ENCODE data around the gene EXOC1. TPM values are rescaled to one million over a fixed set of nuclear protein-coding genes. Genes with fewer than 3 reads are reported as not detected.
"Not testable (repeated sequence)": the region's sequence is repeated elsewhere in the genome, so short reads cannot be mapped to it uniquely, and the experiment has no call there.

Gene EXOC1
- total and polyA plus RNA-seq, 12 donors, result 13.1 to 26.3 (median 21.5) TPM

- no peak for TF ChIP-seq CTCF (IDR thresholded peaks at IDR 0.05)
- WGBS, 2 donors, result 87 to 94% methylated on average over 3 of the region's 3 CpGs
- intact Hi-C loops (cut with DNase I), result no loop called here
Measured at GRCh38 chr4:55932511-55932910, 79.1 kb downstream of the EXOC1 start.

GRCh38 chr4:55933611-55934010 is 80.2 kb downstream of the EXOC1 start:
- Histone ChIP-seq H3K27me3 (no peaks in the 10 kb centered on the region), H3K4me1 (peaks cover 0 to 8% (median 0%) of the 10 kb centered on the region in 9 donors), H3K4me3 (no peak overlapping the region), H3K9me3 (peaks cover 0 to 81% (median 38%) of the 10 kb centered on the region in 11 donors), H3K36me3 (peaks cover 0 to 21% (median 16%) of the 10 kb centered on the region in 9 donors), H3K27ac (no peak overlapping the region)
- intact Hi-C loops (cut with DNase I), result no loop called here
- no peak for TF ChIP-seq CTCF (IDR thresholded peaks at IDR 0.05)
- ATAC-seq (no peak), DNase-seq (no peak)
- WGBS, 2 donors, result 44 to 52% methylated on average over 2 of the region's 2 CpGs

More at GRCh38 chr4:55932511-55932910, 79.1 kb downstream of the EXOC1 start:
- Histone ChIP-seq H3K4me1 (peaks cover 0 to 8% (median 0%) of the 10 kb centered on the region in 9 donors), H3K36me3 (peaks cover 0 to 13% (median 5%) of the 10 kb centered on the region in 9 donors), H3K27me3 (no peaks in the 10 kb centered on the region), H3K4me3 (no peak overlapping the region), H3K27ac (no peak overlapping the region), H3K9me3 (peaks cover 0 to 77% (median 34%) of the 10 kb centered on the region in 11 donors)
- ATAC-seq, result no peak
- no peak for DNase-seq

GRCh38 chr4:55935907-55936306 is 82.5 kb downstream of the EXOC1 start:
- H3K4me3 ChIP-seq; H3K4me1 ChIP-seq; H3K27me3 ChIP-seq; ATAC-seq; intact Hi-C loops (cut with DNase I); DNase-seq; H3K27ac ChIP-seq: not testable (repeated sequence)
- 94% methylated on average over 6 of the region's 6 CpGs for WGBS, 2 donors
- peaks cover 0 to 98% (median 36%) of the 10 kb centered on the region in 11 donors for H3K9me3 ChIP-seq
- H3K36me3 ChIP-seq, result peaks cover 0 to 33% (median 21%) of the 10 kb centered on the region in 9 donors

GRCh38 chr4:55938481-55938880 is 85.0 kb downstream of the EXOC1 start:
- intact Hi-C loops (cut with DNase I), result no loop called here
- ATAC-seq, result no peak
- DNase-seq, result no peak
- Histone ChIP-seq H3K27ac (no peak overlapping the region), H3K9me3 (peaks cover 0 to 93% (median 34%) of the 10 kb centered on the region in 11 donors), H3K27me3 (no peaks in the 10 kb centered on the region), H3K36me3 (peaks cover 0 to 33% (median 21%) of the 10 kb centered on the region in 9 donors), H3K4me1 (no peaks in the 10 kb centered on the region), H3K4me3 (no peak overlapping the region)
- TF ChIP-seq CTCF (IDR thresholded peaks at IDR 0.05), result no peak
- 95 to 100% methylated on average over 1 of the region's 1 CpG for WGBS, 2 donors

GRCh38 chr4:55939421-55939820 is 86.0 kb downstream of the EXOC1 start:
- Histone ChIP-seq H3K9me3 (peaks cover 0 to 89% (median 28%) of the 10 kb centered on the region in 11 donors), H3K4me3 (no peak overlapping the region), H3K4me1 (no peaks in the 10 kb centered on the region), H3K36me3 (peaks cover 0 to 33% (median 21%) of the 10 kb centered on the region in 9 donors), H3K27me3 (no peaks in the 10 kb centered on the region), H3K27ac (no peak overlapping the region)
- no peak for TF ChIP-seq CTCF (IDR thresholded peaks at IDR 0.05)
- 85 to 88% methylated on average over 2 of the region's 2 CpGs for WGBS, 2 donors
- intact Hi-C loops (cut with DNase I), result no loop called here
- DNase-seq, result no peak
- no peak for ATAC-seq

All from heart right ventricle (tissue), 16 donors.